Keratinocyte (primary cell): ENCODE results near the gene CDCA7. TPM values are rescaled to one million over a fixed set of nuclear protein-coding genes. Genes with fewer than 3 reads are reported as not detected.

Experiments used
- DNase-seq: peaks from one replicate; pipeline ENCODE4 v3.0.0-alpha.2; 2011; ENCODE audit warnings: low read depth, missing footprints, low spot score
- FAIRE-seq: peaks from 2 replicates; lab custom pipeline; 2011; peaks lifted over from hg19 to GRCh38; lab: Jason Lieb, UNC
- H2AFZ ChIP-seq: 2 replicates; pipeline ENCODE4 v1.6.0; 2012; ENCODE audit warnings: low read length, control low read depth, inconsistent platforms; ENCODE audit not compliant: control insufficient read depth
- H3K27ac ChIP-seq: 2 replicates; pipeline ENCODE4 v1.5.1; 2011; ENCODE audit warnings: low read length; ENCODE audit not compliant: control insufficient read depth, insufficient read depth
- H3K27me3 ChIP-seq: 3 replicates; pipeline ENCODE4 v1.6.0; 2011; ENCODE audit warnings: low read length; ENCODE audit not compliant: control insufficient read depth, insufficient read depth; ENCODE audit errors: extremely low read depth
- H3K36me3 ChIP-seq, 2 experiments: 2 replicates in 1 of 2; 3 replicates in 1 of 2; pipeline ENCODE4 v1.5.1; 2011; ENCODE audit warnings: low read length in 2 of 2, mild to moderate bottlenecking in 1 of 2; ENCODE audit not compliant: control insufficient read depth in 2 of 2, insufficient read depth in 2 of 2; ENCODE audit errors: extremely low read depth in 1 of 2
- H3K4me1 ChIP-seq: 3 replicates; pipeline ENCODE4 v1.5.1; 2011; ENCODE audit warnings: low read length; ENCODE audit not compliant: control insufficient read depth, insufficient read depth; ENCODE audit errors: extremely low read depth
- H3K4me2 ChIP-seq: 3 replicates; pipeline ENCODE4 v1.6.0; 2011; ENCODE audit warnings: low read depth, low read length; ENCODE audit not compliant: control insufficient read depth, insufficient read depth; ENCODE audit errors: extremely low read depth
- H3K4me3 ChIP-seq, 3 experiments: fragments of 200-600 bp in 1 of 3; sonication (generic) in 1 of 3; 2 replicates in 2 of 3; 3 replicates in 1 of 3; pipeline ENCODE4 v1.5.1; 2011 to 2016; ENCODE audit warnings: low read length in 3 of 3, mild to moderate bottlenecking in 3 of 3, control low read depth in 2 of 3, inconsistent platforms in 1 of 3, low read depth in 1 of 3, mixed read lengths in 1 of 3, mixed run types in 1 of 3, moderate library complexity in 1 of 3; ENCODE audit not compliant: control insufficient read depth in 2 of 3, insufficient read depth in 2 of 3; ENCODE audit errors: extremely low read depth in 1 of 3
- H3K79me2 ChIP-seq: 2 replicates; pipeline ENCODE4 v1.6.0; 2012; ENCODE audit warnings: low read length; ENCODE audit not compliant: control insufficient read depth, insufficient read depth
- H3K9ac ChIP-seq: 3 replicates; pipeline ENCODE4 v1.6.0; 2011; ENCODE audit warnings: low read length; ENCODE audit not compliant: control insufficient read depth, insufficient read depth; ENCODE audit errors: extremely low read depth
- H3K9me1 ChIP-seq: 3 replicates; pipeline ENCODE4 v1.6.0; 2011; ENCODE audit warnings: low read length; ENCODE audit not compliant: control insufficient read depth, insufficient read depth; ENCODE audit errors: extremely low read depth
- H3K9me3 ChIP-seq: 2 replicates; pipeline ENCODE4 v1.5.1; 2012; ENCODE audit warnings: low read depth, low read length; ENCODE audit not compliant: control insufficient read depth
- H4K20me1 ChIP-seq: 3 replicates; pipeline ENCODE4 v1.6.0; 2011; ENCODE audit warnings: low read length; ENCODE audit not compliant: control insufficient read depth, insufficient read depth; ENCODE audit errors: extremely low read depth
- EZH2 ChIP-seq: IDR thresholded peaks from one replicate; pipeline ENCODE4 v1.6.1; 2012; ENCODE audit warnings: inconsistent platforms, mild to moderate bottlenecking, low read length, moderate library complexity
- dilution Hi-C: fragments of 300-500 bp; cut with MboI; formaldehyde crosslinking; loops from one replicate; pipeline ENCODE4 v1.7.0; 2020; ENCODE audit warnings: low sequenced_read_pairs; ENCODE audit not compliant: extremely low pct_ligation_motif_present
- polyA plus RNA-seq, 5 experiments: library from polyadenylated mRNA; depleted of rRNA in 3 of 5; stranded (reverse) in 3 of 5; stranded (forward) in 1 of 5; unstranded in 1 of 5; fragments of >200 nt; gene quantifications; 1 replicate in 1 of 5; 2 replicates in 3 of 5; 3 replicates in 1 of 5; pipeline versions ENCODE4 v1.2.1 to v1.2.3, GENCODE V29; 2011 to 2012; ENCODE audit warnings: missing spikeins in 2 of 5, low read depth in 1 of 5, low replicate concordance in 1 of 5
- TF ChIP-seq, protein P1 (sequence below), 3 experiments: IDR thresholded peaks in 1 of 3; conservative IDR thresholded peaks in 1 of 3; optimal IDR thresholded peaks in 1 of 3; 2 replicates in 2 of 3; 3 replicates in 1 of 3; pipeline versions ENCODE3 to v1.5.1; 2011; ENCODE audit warnings: low read length in 3 of 3, mild to moderate bottlenecking in 3 of 3, moderate library complexity in 2 of 3, control low read depth in 1 of 3, inconsistent platforms in 1 of 3; ENCODE audit not compliant: insufficient read depth in 2 of 3; ENCODE audit errors: extremely low read depth in 1 of 3

Gene CDCA7
- polyA plus RNA-seq, 1 donor (not counting 4 experiments of a cell fraction or from before 2014, with no cell fraction given): 30.9 TPM

DNA sequence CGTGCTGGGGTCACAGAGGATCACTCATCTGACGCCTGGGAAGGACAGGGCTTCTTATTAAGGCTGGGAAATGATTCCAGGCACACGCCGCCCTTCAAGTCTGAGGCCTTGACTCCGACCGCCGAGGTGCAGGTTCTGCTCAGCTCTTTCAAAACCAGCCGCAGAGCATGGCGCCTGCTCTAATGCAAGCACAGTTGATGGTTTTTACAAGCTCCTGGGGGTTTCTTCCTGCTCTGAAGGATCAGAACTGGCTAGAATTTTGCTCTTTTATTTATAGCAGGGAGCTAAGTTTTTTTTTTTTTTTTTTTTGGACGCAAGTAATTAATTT is 32.0 kb downstream of the CDCA7 start:
- TF ChIP-seq EZH2: no peak
- TF ChIP-seq, protein P1, sequence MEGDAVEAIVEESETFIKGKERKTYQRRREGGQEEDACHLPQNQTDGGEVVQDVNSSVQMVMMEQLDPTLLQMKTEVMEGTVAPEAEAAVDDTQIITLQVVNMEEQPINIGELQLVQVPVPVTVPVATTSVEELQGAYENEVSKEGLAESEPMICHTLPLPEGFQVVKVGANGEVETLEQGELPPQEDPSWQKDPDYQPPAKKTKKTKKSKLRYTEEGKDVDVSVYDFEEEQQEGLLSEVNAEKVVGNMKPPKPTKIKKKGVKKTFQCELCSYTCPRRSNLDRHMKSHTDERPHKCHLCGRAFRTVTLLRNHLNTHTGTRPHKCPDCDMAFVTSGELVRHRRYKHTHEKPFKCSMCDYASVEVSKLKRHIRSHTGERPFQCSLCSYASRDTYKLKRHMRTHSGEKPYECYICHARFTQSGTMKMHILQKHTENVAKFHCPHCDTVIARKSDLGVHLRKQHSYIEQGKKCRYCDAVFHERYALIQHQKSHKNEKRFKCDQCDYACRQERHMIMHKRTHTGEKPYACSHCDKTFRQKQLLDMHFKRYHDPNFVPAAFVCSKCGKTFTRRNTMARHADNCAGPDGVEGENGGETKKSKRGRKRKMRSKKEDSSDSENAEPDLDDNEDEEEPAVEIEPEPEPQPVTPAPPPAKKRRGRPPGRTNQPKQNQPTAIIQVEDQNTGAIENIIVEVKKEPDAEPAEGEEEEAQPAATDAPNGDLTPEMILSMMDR (optimal IDR thresholded peaks at IDR 0.05 in 1 of 3, IDR thresholded peaks at IDR 0.05 in 1 of 3, conservative IDR thresholded peaks at IDR 0.05 in 1 of 3; ENCODE audit: extremely low read depth in 1 of 3, insufficient read depth in 2 of 3, low read length in 3 of 3): no peak
- no peaks in the 10 kb centered on the region for H3K4me1 ChIP-seq
- H2AFZ ChIP-seq: no peak overlapping the region
- no peaks in the 10 kb centered on the region for H3K79me2 ChIP-seq
- FAIRE-seq (no peak), DNase-seq (no peak)
- no peak overlapping the region for H3K9ac ChIP-seq
- no peak overlapping the region for H3K27ac ChIP-seq
- H3K9me1 ChIP-seq: no peaks in the 10 kb centered on the region
- H3K4me2 ChIP-seq: no peak overlapping the region
- dilution Hi-C loops: no loop called here
- H3K9me3 ChIP-seq: no peaks in the 10 kb centered on the region
- no peaks in the 10 kb centered on the region for H3K27me3 ChIP-seq
- no peaks in the 10 kb centered on the region for H4K20me1 ChIP-seq
- no peak overlapping the region for H3K4me3 ChIP-seq
- H3K36me3 ChIP-seq: no peaks in the 10 kb centered on the region

DNA sequence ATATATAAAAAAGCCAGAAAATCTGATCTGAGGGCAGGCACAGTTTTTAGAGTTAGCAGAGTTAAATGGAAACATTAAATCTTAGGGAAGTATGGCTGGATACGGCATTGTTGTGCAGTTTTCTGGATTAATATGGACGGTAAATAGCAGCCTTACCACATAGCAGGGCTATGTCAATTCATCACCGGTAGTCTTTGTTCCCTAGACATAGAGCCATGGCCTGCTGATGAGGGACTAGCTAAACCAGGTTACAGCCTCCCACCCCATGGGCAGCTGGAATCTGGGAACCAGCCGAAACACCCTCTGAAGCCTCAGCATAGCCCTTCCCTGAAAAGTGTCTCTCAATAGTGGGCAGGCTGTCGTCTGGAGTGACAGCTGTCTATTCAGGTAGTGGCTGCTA is 32.4 kb downstream of the CDCA7 start:
- no peak for FAIRE-seq
- no peak for TF ChIP-seq EZH2
- TF ChIP-seq, protein P1 (optimal IDR thresholded peaks at IDR 0.05 in 1 of 3, IDR thresholded peaks at IDR 0.05 in 1 of 3, conservative IDR thresholded peaks at IDR 0.05 in 1 of 3; ENCODE audit: extremely low read depth in 1 of 3, insufficient read depth in 2 of 3, low read length in 3 of 3): no peak
- no peaks in the 10 kb centered on the region for H4K20me1 ChIP-seq

More for the DNA sequence above, 32.4 kb downstream of the CDCA7 start:
- H3K79me2 ChIP-seq: no peaks in the 10 kb centered on the region
- no peak overlapping the region for H2AFZ ChIP-seq
- no peaks in the 10 kb centered on the region for H3K4me1 ChIP-seq
- no peak overlapping the region for H3K4me3 ChIP-seq
- no peaks in the 10 kb centered on the region for H3K36me3 ChIP-seq
- no peaks in the 10 kb centered on the region for H3K9me1 ChIP-seq
- DNase-seq: no peak
- no peaks in the 10 kb centered on the region for H3K27me3 ChIP-seq
- H3K9me3 ChIP-seq: no peaks in the 10 kb centered on the region
- H3K4me2 ChIP-seq: no peak overlapping the region
- dilution Hi-C loops: no loop called here
- no peak overlapping the region for H3K27ac ChIP-seq
- H3K9ac ChIP-seq: no peak overlapping the region
